IPS DF 6.9 (cell line): ENCODE data around the gene CEND1.
A peak's percentile ranks its signal among the peaks of the same experiment; 100 is the strongest.

Experiments used
- DNase-seq: peaks from one replicate; pipeline ENCODE4 v3.0.0-alpha.2; 2013; ENCODE audit warnings: low read depth, low spot score
- H3K27ac ChIP-seq: one replicate; pipeline ENCODE4 v1.5.1; 2013; ENCODE audit warnings: low read length, control low read depth
- H3K27me3 ChIP-seq: 2 replicates; pipeline ENCODE4 v1.6.1; 2013; ENCODE audit warnings: mild to moderate bottlenecking, low read length; ENCODE audit not compliant: control insufficient read depth, insufficient read depth
- H3K36me3 ChIP-seq: 2 replicates; pipeline ENCODE4 v1.6.1; 2013; ENCODE audit warnings: low read length; ENCODE audit not compliant: control insufficient read depth, insufficient read depth
- H3K4me1 ChIP-seq: 2 replicates; pipeline ENCODE4 v1.6.1; 2013; ENCODE audit warnings: low read length; ENCODE audit not compliant: control insufficient read depth, insufficient read depth
- H3K4me3 ChIP-seq: 2 replicates; pipeline ENCODE4 v1.5.1; 2013; ENCODE audit warnings: mild to moderate bottlenecking, low read length
- H3K9me3 ChIP-seq: 2 replicates; pipeline ENCODE4 v1.6.1; 2013; ENCODE audit warnings: low read length, inconsistent platforms; ENCODE audit not compliant: control insufficient read depth, insufficient read depth
- WGBS: extraction: QIAGEN DNeasy Blood & Tissue Kit; methylation state at CpG from one replicate; pipeline ENCODE4 v1.1.7; 2013; ENCODE audit warnings: mixed read lengths, missing lambda C conversion rate; ENCODE audit not compliant: insufficient read length, insufficient coverage; 5-methylcytosine and 5-hydroxymethylcytosine counted together

CEND1 gene

GRCh38 chr11:786235-787083 lies 3.4 kb downstream of the CEND1 start:
- H3K36me3 ChIP-seq, result no peaks in the 10 kb centered on the region
- no peak overlapping the region for H3K4me3 ChIP-seq
- no peak for DNase-seq
- no CpG with 5 or more reads among the region's 24 CpGs for WGBS
- no peaks in the 10 kb centered on the region for H3K9me3 ChIP-seq
- H3K27ac ChIP-seq, result no peak overlapping the region
- H3K4me1 ChIP-seq, result peaks cover 5% of the 10 kb centered on the region
- no peaks in the 10 kb centered on the region for H3K27me3 ChIP-seq

- Histone ChIP-seq H3K27me3 (no peaks in the 10 kb centered on the region), H3K36me3 (no peaks in the 10 kb centered on the region), H3K4me1 (peaks cover 3% of the 10 kb centered on the region; the same call in 1 of the 2 replicates), H3K4me3 (no peak overlapping the region), H3K9me3 (no peaks in the 10 kb centered on the region), H3K27ac (no peak overlapping the region)
- WGBS, result no CpG with 5 or more reads among the region's 24 CpGs
- DNase-seq, result peak; percentile 94
Observed at GRCh38 chr11:783581-784015, 6.3 kb downstream of the CEND1 start.

GRCh38 chr11:782264-783174 lies 7.4 kb downstream of the CEND1 start:
- no peaks in the 10 kb centered on the region for H3K9me3 ChIP-seq
- WGBS, result no CpG with 5 or more reads among the region's 36 CpGs
- H3K4me3 ChIP-seq, result no peak overlapping the region
- H3K4me1 ChIP-seq, result peaks cover 5% of the 10 kb centered on the region; the same call in 1 of the 2 replicates
- no peaks in the 10 kb centered on the region for H3K36me3 ChIP-seq
- H3K27ac ChIP-seq, result no peak overlapping the region
- DNase-seq, result no peak
- no peaks in the 10 kb centered on the region for H3K27me3 ChIP-seq

- Histone ChIP-seq H3K27me3 (no peaks in the 10 kb centered on the region), H3K4me1 (peaks cover 5% of the 10 kb centered on the region; the same call in 1 of the 2 replicates), H3K27ac (no peak overlapping the region), H3K9me3 (no peaks in the 10 kb centered on the region), H3K4me3 (no peak overlapping the region), H3K36me3 (no peaks in the 10 kb centered on the region)
- WGBS, result no CpG with 5 or more reads among the region's 16 CpGs
- no peak for DNase-seq
Observed at GRCh38 chr11:779955-780532, 9.8 kb downstream of the CEND1 start.

DNA sequence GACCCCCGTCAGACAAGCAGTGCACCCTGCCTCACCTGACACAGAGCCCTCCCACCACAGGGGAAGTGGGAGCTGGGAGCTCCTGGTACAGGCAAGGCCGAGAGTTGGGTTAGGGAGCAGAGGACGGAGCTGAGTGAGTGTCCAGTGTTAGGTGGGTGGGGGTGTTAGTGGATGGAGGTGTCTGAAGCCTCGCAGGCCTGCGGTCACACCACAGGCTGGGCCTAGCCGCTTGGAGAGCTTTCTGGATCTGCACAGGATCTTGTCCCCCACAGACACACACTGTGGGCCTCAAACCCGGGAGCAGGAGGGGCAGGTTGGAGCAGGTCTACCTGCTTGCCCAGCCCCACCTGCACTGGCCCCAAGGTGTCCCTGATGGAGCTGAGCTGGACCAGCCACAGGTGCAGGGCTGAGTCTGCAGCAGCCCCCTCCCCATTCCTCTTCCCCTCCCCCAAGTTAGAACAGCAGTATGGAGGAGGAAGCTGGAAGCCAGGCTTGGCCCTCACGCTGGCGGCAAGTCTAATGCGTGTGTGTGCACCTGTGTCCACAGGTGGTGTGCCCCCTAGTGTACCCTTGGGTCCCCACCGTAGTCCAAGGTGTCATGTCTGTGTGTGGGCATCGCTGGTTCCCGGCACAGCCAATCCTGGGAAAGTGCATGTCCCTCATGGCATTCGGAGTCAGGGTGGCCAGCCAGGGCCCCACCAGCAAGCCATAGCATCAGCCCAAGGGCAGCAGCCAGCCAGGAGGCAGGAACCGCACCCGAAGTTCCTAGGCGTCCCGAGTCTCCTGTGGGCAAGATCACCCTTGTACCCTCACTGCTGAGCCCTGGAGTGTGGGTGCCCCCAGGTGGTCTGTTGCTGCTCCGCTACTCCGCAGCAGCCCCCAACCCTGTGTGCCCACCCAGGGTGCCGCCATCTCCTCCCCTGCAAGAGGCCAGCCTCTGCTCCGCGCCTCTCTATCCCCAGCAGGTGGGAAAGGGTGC lies 10.6 kb downstream of the CEND1 start:
- DNase-seq, result no peak
- Histone ChIP-seq H3K4me1 (peaks cover 5% of the 10 kb centered on the region; the same call in 1 of the 2 replicates), H3K27me3 (no peaks in the 10 kb centered on the region), H3K4me3 (no peak overlapping the region), H3K27ac (no peak overlapping the region), H3K9me3 (no peaks in the 10 kb centered on the region), H3K36me3 (no peaks in the 10 kb centered on the region)
- WGBS, result no CpG with 5 or more reads among the region's 23 CpGs

GRCh38 chr11:777288-778255 lies 12.3 kb downstream of the CEND1 start, which contains the start of gene GATD1:
GATD1 (minus strand) TSS chr11:777487; CDS start chr11:777462, 25 bp downstream.
- H3K9me3 ChIP-seq, result no peaks in the 10 kb centered on the region
- no peak within 1 kb of the TSS for H3K27ac ChIP-seq
- peak; percentile 71 for DNase-seq
- H3K36me3 ChIP-seq, result peaks cover 10% of the 10 kb centered on the region
- H3K27me3 ChIP-seq, result no peaks in the 10 kb centered on the region
- no CpG with 5 or more reads among the region's 110 CpGs for WGBS
- peak within 1 kb of the TSS; percentile 84 for H3K4me3 ChIP-seq
- peaks cover 2% of the 10 kb centered on the region; the same call in 1 of the 2 replicates for H3K4me1 ChIP-seq

DNA sequence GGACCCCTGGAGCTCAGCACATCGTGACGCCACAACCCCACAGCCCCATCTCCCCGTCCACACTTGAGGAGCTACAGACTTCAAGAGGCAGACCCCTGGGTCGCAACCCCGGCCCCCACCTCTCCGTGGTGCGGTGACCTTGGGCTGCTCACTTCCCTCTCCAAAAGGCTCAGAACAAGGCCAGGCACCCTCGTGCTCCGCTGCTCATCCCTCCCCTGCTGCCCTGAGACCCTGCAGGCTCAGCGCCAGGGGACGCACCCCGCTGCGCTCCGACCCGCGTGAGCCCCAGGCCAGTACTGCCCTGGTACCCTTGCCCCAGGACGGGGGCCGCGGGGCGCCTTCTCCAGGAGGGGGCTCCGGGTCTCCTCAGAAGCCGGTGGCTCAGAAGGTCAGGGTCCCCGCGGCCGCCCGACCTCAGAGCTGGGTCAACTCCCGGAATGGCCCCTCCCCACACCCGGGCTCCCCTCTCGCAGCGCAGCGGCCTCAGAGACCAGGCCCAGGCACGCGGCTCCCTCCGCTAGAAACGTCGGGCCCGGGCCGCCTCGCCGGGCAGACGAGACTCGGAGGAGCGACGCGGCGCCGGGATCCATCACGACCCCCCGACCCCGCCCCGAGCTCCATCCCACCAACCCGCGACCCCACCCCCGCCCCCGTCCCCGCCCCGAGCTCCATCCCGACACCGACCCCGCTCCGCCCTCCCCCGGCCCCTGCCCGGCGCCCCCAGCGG lies 13.2 kb downstream of the CEND1 start:
- Histone ChIP-seq H3K27ac (no peak overlapping the region), H3K36me3 (peaks cover 19% of the 10 kb centered on the region), H3K4me3 (peak overlapping the region; percentile 84), H3K9me3 (no peaks in the 10 kb centered on the region), H3K27me3 (no peaks in the 10 kb centered on the region), H3K4me1 (peaks cover 4% of the 10 kb centered on the region; the same call in 1 of the 2 replicates)
- WGBS, result no CpG with 5 or more reads among the region's 65 CpGs
- no peak for DNase-seq

- Histone ChIP-seq H3K27ac (no peak overlapping the region), H3K4me3 (peak overlapping the region; percentile 84; the same call in 1 of the 2 replicates), H3K9me3 (no peaks in the 10 kb centered on the region), H3K27me3 (no peaks in the 10 kb centered on the region), H3K36me3 (peaks cover 22% of the 10 kb centered on the region), H3K4me1 (0 out of 2 replicates have a peak, but pooled peaks cover 4% of the 10 kb centered on the region)
- WGBS, result no CpG with 5 or more reads among the region's 11 CpGs
- DNase-seq, result no peak
Observed at GRCh38 chr11:776263-776560, 13.7 kb downstream of the CEND1 start.
